PC-3 (cell line): Measurements from ENCODE around the gene CLDN16. TPM values are rescaled to one million over a fixed set of nuclear protein-coding genes. Genes with fewer than 3 reads are reported as not detected.
A peak's percentile ranks its signal among the peaks of the same experiment; 100 is the strongest.

Experiments
- ATAC-seq: fragments of 200-7000 bp; cut with Tn5 transposase; 2 replicates; pipeline ENCODE4 v1.9.1; 2020; ENCODE audit warnings: mild to moderate bottlenecking, moderate library complexity
- Bru-seq: library from RNA; stranded (reverse); fragments of 400-500 nt; gene quantifications from one replicate; lab custom pipeline; 2021; lab: Mats Ljungman, UMichigan
- BruChase-seq, 2 experiments: library from RNA; stranded (reverse); fragments of 400-500 nt; gene quantifications; one replicate each; lab custom pipeline; 2021; lab: Mats Ljungman, UMichigan
- BruUV-seq: library from RNA; stranded (reverse); fragments of 400-500 nt; replicated peaks from 2 replicates; lab custom pipeline; 2021; lab: Mats Ljungman, UMichigan
- CTCF ChIA-PET: fragments of 300-600 bp; sonication (Branson Sonifier 250); formaldehyde crosslinking; loops from one replicate; lab custom pipeline; 2022; ENCODE audit warnings: antibody characterized with exemption; lab: Charles Lee
- POLR2A ChIA-PET: fragments of 300-600 bp; sonication (Branson Sonifier 250); formaldehyde crosslinking; loops from one replicate; lab custom pipeline; 2022; ENCODE audit warnings: antibody characterized with exemption; ENCODE audit not compliant: unreplicated experiment; lab: Charles Lee
- DNase-seq: peaks from one replicate; pipeline ENCODE4 v3.0.0-alpha.2; 2015
- H2AFZ ChIP-seq: fragments of 300-600 bp; sonication (generic); 2 replicates; pipeline ENCODE4 v1.6.0; 2016; ENCODE audit warnings: antibody characterized with exemption, low read length
- H3F3A ChIP-seq: fragments of 300-600 bp; sonication (generic); one replicate; pipeline ENCODE4 v1.6.0; 2017; ENCODE audit warnings: antibody characterized with exemption, low read length, control low read depth, mild to moderate bottlenecking; ENCODE audit not compliant: unreplicated experiment
- H3K27ac ChIP-seq: fragments of 300-600 bp; sonication (generic); 2 replicates; pipeline ENCODE4 v1.5.1; 2016; ENCODE audit warnings: mild to moderate bottlenecking, low read length
- H3K27me3 ChIP-seq: fragments of 300-600 bp; sonication (generic); 2 replicates; pipeline ENCODE4 v1.6.1; 2016; ENCODE audit warnings: low read length, mixed read lengths
- H3K36me3 ChIP-seq: fragments of 300-600 bp; sonication (generic); 2 replicates; pipeline ENCODE4 v1.6.1; 2016; ENCODE audit warnings: low read depth, mixed run types, low read length, mixed read lengths
- H3K4me1 ChIP-seq: fragments of 300-600 bp; sonication (generic); 2 replicates; pipeline ENCODE4 v1.5.1; 2016; ENCODE audit warnings: low read length; ENCODE audit not compliant: insufficient read depth
- H3K4me2 ChIP-seq: fragments of 300-600 bp; sonication (generic); 2 replicates; pipeline ENCODE4 v1.6.0; 2016; ENCODE audit warnings: low read length
- H3K4me3 ChIP-seq: fragments of 300-600 bp; sonication (generic); 2 replicates; pipeline ENCODE4 v1.5.1; 2016; ENCODE audit warnings: mild to moderate bottlenecking, low read length, mixed read lengths
- H3K79me2 ChIP-seq: fragments of 300-600 bp; sonication (generic); 2 replicates; pipeline ENCODE4 v1.6.1; 2017; ENCODE audit warnings: low read length, mixed read lengths
- H3K9ac ChIP-seq: fragments of 300-600 bp; sonication (generic); 2 replicates; pipeline ENCODE4 v1.6.0; 2016; ENCODE audit warnings: mild to moderate bottlenecking, low read length
- H3K9me2 ChIP-seq: fragments of 300-600 bp; sonication (generic); replicated peaks from 2 replicates; pipeline ENCODE4 v1.6.1; 2016; ENCODE audit warnings: mixed run types, low read length, mixed read lengths
- H3K9me3 ChIP-seq: fragments of 300-600 bp; sonication (generic); 2 replicates; pipeline ENCODE4 v1.6.1; 2016; ENCODE audit warnings: low read length, mixed read lengths
- H4K20me1 ChIP-seq: fragments of 300-600 bp; sonication (generic); 2 replicates; pipeline ENCODE4 v1.6.1; 2016; ENCODE audit warnings: low read length, mixed read lengths
- CTCF ChIP-seq: fragments of 300-600 bp; sonication (generic); conservative IDR thresholded peaks from 2 replicates; pipeline ENCODE4 v1.5.1; 2017; ENCODE audit warnings: antibody characterized with exemption, low read depth, mild to moderate bottlenecking, low read length
- EZH2 ChIP-seq: fragments of 300-600 bp; sonication (generic); IDR thresholded peaks from one replicate; pipeline ENCODE4 v1.6.1; 2017; ENCODE audit warnings: antibody characterized with exemption, mild to moderate bottlenecking, low read length; ENCODE audit not compliant: unreplicated experiment
- EZH2phosphoT487 ChIP-seq: fragments of 300-600 bp; sonication (generic); IDR thresholded peaks from 2 replicates; pipeline ENCODE4 v1.6.1; 2018; ENCODE audit warnings: mild to moderate bottlenecking, antibody characterized with exemption, low read length, borderline replicate concordance
- intact Hi-C: fragments of 100-400 bp; cut with micrococcal nuclease; formaldehyde crosslinking; loops from 2 replicates; pipeline ENCODE4 v1.9.0; 2023
- long read RNA-seq: library from polyadenylated mRNA; unstranded; transcript quantifications from one replicate; pipeline ENCODE4 v2.0.0, GENCODE V29; 2021; ENCODE audit not compliant: unreplicated experiment
- total RNA-seq: library from RNA; depleted of rRNA; stranded (reverse); fragments of >200 nt; gene quantifications from 2 replicates; pipeline ENCODE4 v1.2.3, GENCODE V29; 2014; rRNA removed

The CLDN16 gene
- total RNA-seq = not detected in 2 replicates
- percentile 19 among the genes with signal in this experiment for Bru-seq, nascent RNA
- BruChase-seq, experiment 1, labeled RNA remaining after a 6-hour chase = percentile 21 among the genes with signal in this experiment
- percentile 30 among the genes with signal in this experiment for BruChase-seq, experiment 2, labeled RNA remaining after a 2-hour chase
- long read RNA-seq, partial matches to known transcripts = 0 of 1 reads
- long read RNA-seq, other reads (novel, unspliced or antisense) = 1 of 1 reads

- intact Hi-C loops = loop anchor here (2.0 to 10.0 kb wide), 3 partner anchors 127 to 677 kb away; partner anchors contain the start of gene IL1RAP
- CTCF ChIA-PET = no interaction called here
- H3K9ac ChIP-seq = peak within 1 kb of the TSS; percentile 81
These were observed at the start of gene CLDN16 for GRCh38 chr3:190387578-190388213. TSS of gene CLDN16 (plus strand) at chr3:190388163. CDS start at chr3:190388330, 167 bp downstream.

GRCh38 chr3:190338717-190339116 is 49.2 kb upstream of the CLDN16 start:
- no peaks in the 10 kb centered on the region for H3K79me2 ChIP-seq
- H3K9me2 ChIP-seq = no peaks in the 10 kb centered on the region
- BruUV-seq = no TSS peak
- peaks cover 12% of the 10 kb centered on the region for H3K4me1 ChIP-seq
- no peaks in the 10 kb centered on the region for H4K20me1 ChIP-seq
- ATAC-seq = peak; percentile 74
- no peaks in the 10 kb centered on the region for H3K27me3 ChIP-seq
- POLR2A ChIA-PET = no interaction called here
- H3K4me3 ChIP-seq = no peak overlapping the region
- no peaks in the 10 kb centered on the region for H3K36me3 ChIP-seq
- no peaks in the 10 kb centered on the region for H3F3A ChIP-seq
- H3K9me3 ChIP-seq = no peaks in the 10 kb centered on the region; the same call in 1 of the 2 replicates
- TF ChIP-seq CTCF = no peak
- TF ChIP-seq EZH2 = no peak
- no peak for TF ChIP-seq EZH2phosphoT487
- peak overlapping the region; percentile 12; the same call in 1 of the 2 replicates for H3K27ac ChIP-seq
- H3K4me2 ChIP-seq = no peak overlapping the region
- CTCF ChIA-PET = interaction anchor here (0.5 to 1.4 kb wide), 2 partner anchors 16 to 46 kb away, joined by 3 to 4 read pairs; partner anchors contain the start of gene CLDN1
- DNase-seq = peak; percentile 70
- no peak overlapping the region for H3K9ac ChIP-seq
- intact Hi-C loops = no loop called here
- peak overlapping the region; percentile 7; the same call in 1 of the 2 replicates for H2AFZ ChIP-seq

More at GRCh38 chr3:190387578-190388213, at the start of gene CLDN16:
- TF ChIP-seq EZH2phosphoT487 (no peak), EZH2 (no peak), CTCF (no peak)
- no TSS peak for BruUV-seq
- no peaks in the 10 kb centered on the region for H3K36me3 ChIP-seq
- H2AFZ ChIP-seq = no peak within 1 kb of the TSS
- H3F3A ChIP-seq = peaks cover 4% of the 10 kb centered on the region
- H3K9me2 ChIP-seq = no peaks in the 10 kb centered on the region
- H3K4me1 ChIP-seq = peaks cover 46% of the 10 kb centered on the region
- H3K4me3 ChIP-seq = no peak within 1 kb of the TSS
- H3K79me2 ChIP-seq = no peaks in the 10 kb centered on the region
- peak within 1 kb of the TSS; percentile 96 for H3K27ac ChIP-seq
- H3K4me2 ChIP-seq = peak within 1 kb of the TSS; percentile 86
- no peaks in the 10 kb centered on the region for H4K20me1 ChIP-seq
- POLR2A ChIA-PET = no interaction called here
- no peak for DNase-seq
- no peaks in the 10 kb centered on the region for H3K9me3 ChIP-seq
- ATAC-seq = no peak
- H3K27me3 ChIP-seq = no peaks in the 10 kb centered on the region
